ENCODE results near the gene CEP112. TPM values are rescaled to one million over a fixed set of nuclear protein-coding genes. Genes with fewer than 3 reads are reported as not detected.

Gene CEP112
- polyA plus RNA-seq, 1 donor from 2014 or later: 6.0 TPM

- H3K4me3 ChIP-seq (ENCODE audit: low read length): no peak overlapping the region
These were observed 397.4 kb downstream of the CEP112 start for GRCh38 chr17:65794572-65794971.

GRCh38 chr17:65790241-65790640, 401.7 kb downstream of the CEP112 start:
- no peak overlapping the region for H2AFZ ChIP-seq (ENCODE audit: low read depth, low read length)
- no peak for TF ChIP-seq REST (IDR thresholded peaks at IDR 0.05; ENCODE audit: borderline replicate concordance)
- TF ChIP-seq POLR2AphosphoS5 (IDR thresholded peaks at IDR 0.05): no peak
- no peak for TF ChIP-seq TAF1 (IDR thresholded peaks at IDR 0.05; ENCODE audit: low read depth)
- TF ChIP-seq CTCF (IDR thresholded peaks at IDR 0.05; ENCODE audit: poor library complexity, severe bottlenecking): no peak
- no peak for TF ChIP-seq EZH2 (IDR thresholded peaks at IDR 0.05; ENCODE audit: borderline replicate concordance, insufficient read depth, low read length, poor library complexity, severe bottlenecking)
- TF ChIP-seq EP300 (conservative IDR thresholded peaks at IDR 0.05; ENCODE audit: poor library complexity, severe bottlenecking): no peak
- no peak for TF ChIP-seq RAD21 (conservative IDR thresholded peaks at IDR 0.05)
- no peak for TF ChIP-seq MXI1 (conservative IDR thresholded peaks at IDR 0.05; ENCODE audit: poor library complexity, severe bottlenecking)
- no peak for TF ChIP-seq SMC3 (conservative IDR thresholded peaks at IDR 0.05; ENCODE audit: poor library complexity)
- H3K36me3 ChIP-seq (ENCODE audit: insufficient read depth, low read length): no peaks in the 10 kb centered on the region
- no peaks in the 10 kb centered on the region for H3F3A ChIP-seq (ENCODE audit: insufficient read depth, low read length, poor library complexity, severe bottlenecking)
- no peak overlapping the region for H3K9ac ChIP-seq (ENCODE audit: low read length)
- H3K9me2 ChIP-seq (ENCODE audit: insufficient read depth, low read length): no peaks in the 10 kb centered on the region
- no peaks in the 10 kb centered on the region for H4K20me1 ChIP-seq (ENCODE audit: insufficient read depth)
- H3K4me2 ChIP-seq (ENCODE audit: low read length): no peak overlapping the region
- no peaks in the 10 kb centered on the region for H3K79me2 ChIP-seq (replicated peaks; ENCODE audit: insufficient read depth, low read length)
- no peaks in the 10 kb centered on the region for H3K27me3 ChIP-seq (ENCODE audit: insufficient read depth, low read depth, low read length)
- H3K9me3 ChIP-seq (ENCODE audit: low read length): no peaks in the 10 kb centered on the region
- no peak overlapping the region for H3K27ac ChIP-seq (ENCODE audit: low read length)
- no peak overlapping the region for H3K4me3 ChIP-seq (ENCODE audit: low read length)

More at GRCh38 chr17:65794572-65794971, 397.4 kb downstream of the CEP112 start:
- no peaks in the 10 kb centered on the region for H3K27me3 ChIP-seq (ENCODE audit: insufficient read depth, low read depth, low read length)
- H4K20me1 ChIP-seq (ENCODE audit: insufficient read depth): no peaks in the 10 kb centered on the region
- no peak overlapping the region for H3K27ac ChIP-seq (ENCODE audit: low read length)
- H3K4me2 ChIP-seq (ENCODE audit: low read length): no peak overlapping the region
- H3K9me2 ChIP-seq (ENCODE audit: insufficient read depth, low read length): no peaks in the 10 kb centered on the region
- H3K9me3 ChIP-seq (ENCODE audit: low read length): no peaks in the 10 kb centered on the region
- H3K9ac ChIP-seq (ENCODE audit: low read length): no peak overlapping the region
- H3F3A ChIP-seq (ENCODE audit: insufficient read depth, low read length, poor library complexity, severe bottlenecking): no peaks in the 10 kb centered on the region
- H3K36me3 ChIP-seq (ENCODE audit: insufficient read depth, low read length): no peaks in the 10 kb centered on the region
- no peak overlapping the region for H2AFZ ChIP-seq (ENCODE audit: low read depth, low read length)
- no peak for TF ChIP-seq SMC3 (conservative IDR thresholded peaks at IDR 0.05; ENCODE audit: poor library complexity)
- peak; percentile 25 for TF ChIP-seq CTCF (IDR thresholded peaks at IDR 0.05; ENCODE audit: poor library complexity, severe bottlenecking)
- no peaks in the 10 kb centered on the region for H3K79me2 ChIP-seq (replicated peaks; ENCODE audit: insufficient read depth, low read length)

All from neural cell (in vitro differentiated cells).